Uterus (tissue), 4 donors: ENCODE results near the gene IDI2. TPM values are rescaled to one million over a fixed set of nuclear protein-coding genes. Genes with fewer than 3 reads are reported as not detected.

Experiments used
- DNase-seq, 2 donors: peaks; one replicate each; pipeline ENCODE4 v3.0.0-alpha.2; 2019 to 2020
- H3K27ac ChIP-seq, 2 donors: fragments of 200-600 bp; sonication (generic); 1 replicate in 1 of 2; 2 replicates in 1 of 2; pipeline ENCODE4 v1.5.1; 2016 to 2018
- H3K27me3 ChIP-seq, 2 donors: fragments of 200-600 bp; sonication (generic); one replicate each; pipeline ENCODE4 v1.5.1; 2018 to 2019; ENCODE audit warnings: control low read depth in 1 of 2
- H3K36me3 ChIP-seq, 2 donors: fragments of 200-600 bp; sonication (generic); one replicate each; pipeline ENCODE4 v1.5.1; 2019; ENCODE audit warnings: control low read depth in 1 of 2
- H3K4me1 ChIP-seq, 2 donors: fragments of 200-600 bp; sonication (generic); one replicate each; pipeline ENCODE4 v1.5.1; 2018 to 2019; ENCODE audit warnings: control low read depth in 1 of 2
- H3K4me3 ChIP-seq, 2 donors: fragments of 200-600 bp; sonication (generic); 1 replicate in 1 of 2; 2 replicates in 1 of 2; pipeline ENCODE4 v1.5.1; 2018 to 2019; ENCODE audit warnings: mild to moderate bottlenecking in 1 of 2
- H3K9me3 ChIP-seq, 2 donors: fragments of 200-600 bp; sonication (generic); one replicate each; pipeline ENCODE4 v1.5.1; 2019; ENCODE audit warnings: control low read depth in 1 of 2
- POLR2A ChIP-seq, 2 donors: fragments of 450-650 bp; IDR thresholded peaks; one replicate each; pipeline ENCODE4 v1.6.1; 2016; ENCODE audit warnings: antibody characterized with exemption in 2 of 2, mild to moderate bottlenecking in 1 of 2, moderate library complexity in 1 of 2
- intact Hi-C: fragments of 100-400 bp; cut with DNase I; formaldehyde crosslinking; loops from one replicate; pipeline ENCODE4 v1.15.1; 2023; ENCODE audit warnings: low total_unique reads
- total RNA-seq, 4 donors: library from RNA; depleted of rRNA in 3 of 4; stranded (reverse); fragments of >200 nt in 3 of 4; gene quantifications; one replicate each; pipeline versions ENCODE4 v1.1.0 to v1.2.4, GENCODE V29; 2014 to 2023
- TF ChIP-seq, protein P1 (sequence below), 4 experiments: fragments of 200-600 bp in 2 of 4; fragments of 450-650 bp in 2 of 4; sonication (generic) in 2 of 4; IDR thresholded peaks; one replicate each; pipeline ENCODE4 v1.5.1; 2016 to 2019; ENCODE audit warnings: antibody characterized with exemption in 4 of 4, mild to moderate bottlenecking in 2 of 4, moderate library complexity in 1 of 4
- donor health status: DM: yes; HTN: yes; CAD: no.

Gene IDI2
- total RNA-seq, 4 donors from 2014 or later: not detected

DNA sequence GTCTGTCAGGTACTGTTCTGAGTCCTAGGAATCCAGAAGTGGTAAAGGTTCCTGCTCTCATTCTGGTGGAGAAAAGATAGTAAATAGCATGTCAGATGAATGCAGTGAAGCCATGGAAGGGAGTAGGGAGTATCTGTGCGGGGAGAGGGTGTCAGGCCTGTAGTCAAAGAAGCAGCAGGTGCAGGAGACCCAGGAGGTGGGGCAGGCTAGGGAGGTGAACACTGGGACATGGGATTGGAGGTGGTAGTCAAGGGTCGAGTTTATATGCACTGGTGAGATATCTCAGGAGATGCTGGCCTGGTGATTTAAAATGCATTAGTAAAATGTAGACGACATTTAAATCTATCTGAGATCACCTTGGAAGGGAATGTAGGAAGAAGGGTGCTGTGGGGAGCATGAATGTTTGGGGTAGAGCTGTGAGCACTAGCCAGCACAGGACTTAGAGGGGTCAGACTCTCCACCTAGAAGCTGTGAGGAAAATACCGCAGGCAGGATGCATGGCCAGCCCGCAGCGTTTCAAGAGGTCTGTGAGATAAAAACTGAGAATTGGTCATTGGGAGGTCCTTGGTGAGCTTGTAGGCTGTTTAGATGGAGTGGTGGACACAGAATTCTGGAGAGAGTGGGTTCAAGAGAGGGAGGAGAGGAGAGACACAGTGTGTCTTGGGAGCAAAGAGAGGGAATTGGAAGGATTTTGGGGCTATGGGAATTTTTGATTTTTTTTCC, 30.7 kb downstream of the IDI2 start:
- H3K4me3 ChIP-seq: no peak overlapping the region
- no peak for TF ChIP-seq POLR2A (IDR thresholded peaks at IDR 0.05)
- TF ChIP-seq, protein P1, sequence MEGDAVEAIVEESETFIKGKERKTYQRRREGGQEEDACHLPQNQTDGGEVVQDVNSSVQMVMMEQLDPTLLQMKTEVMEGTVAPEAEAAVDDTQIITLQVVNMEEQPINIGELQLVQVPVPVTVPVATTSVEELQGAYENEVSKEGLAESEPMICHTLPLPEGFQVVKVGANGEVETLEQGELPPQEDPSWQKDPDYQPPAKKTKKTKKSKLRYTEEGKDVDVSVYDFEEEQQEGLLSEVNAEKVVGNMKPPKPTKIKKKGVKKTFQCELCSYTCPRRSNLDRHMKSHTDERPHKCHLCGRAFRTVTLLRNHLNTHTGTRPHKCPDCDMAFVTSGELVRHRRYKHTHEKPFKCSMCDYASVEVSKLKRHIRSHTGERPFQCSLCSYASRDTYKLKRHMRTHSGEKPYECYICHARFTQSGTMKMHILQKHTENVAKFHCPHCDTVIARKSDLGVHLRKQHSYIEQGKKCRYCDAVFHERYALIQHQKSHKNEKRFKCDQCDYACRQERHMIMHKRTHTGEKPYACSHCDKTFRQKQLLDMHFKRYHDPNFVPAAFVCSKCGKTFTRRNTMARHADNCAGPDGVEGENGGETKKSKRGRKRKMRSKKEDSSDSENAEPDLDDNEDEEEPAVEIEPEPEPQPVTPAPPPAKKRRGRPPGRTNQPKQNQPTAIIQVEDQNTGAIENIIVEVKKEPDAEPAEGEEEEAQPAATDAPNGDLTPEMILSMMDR (IDR thresholded peaks at IDR 0.05): no peak
- H3K9me3 ChIP-seq: no peaks in the 10 kb centered on the region
- no peak for DNase-seq
- H3K27ac ChIP-seq: no peak overlapping the region
- H3K36me3 ChIP-seq: no peaks in the 10 kb centered on the region
- intact Hi-C loops: no loop called here
- no peaks in the 10 kb centered on the region for H3K27me3 ChIP-seq
- no peaks in the 10 kb centered on the region for H3K4me1 ChIP-seq

DNA sequence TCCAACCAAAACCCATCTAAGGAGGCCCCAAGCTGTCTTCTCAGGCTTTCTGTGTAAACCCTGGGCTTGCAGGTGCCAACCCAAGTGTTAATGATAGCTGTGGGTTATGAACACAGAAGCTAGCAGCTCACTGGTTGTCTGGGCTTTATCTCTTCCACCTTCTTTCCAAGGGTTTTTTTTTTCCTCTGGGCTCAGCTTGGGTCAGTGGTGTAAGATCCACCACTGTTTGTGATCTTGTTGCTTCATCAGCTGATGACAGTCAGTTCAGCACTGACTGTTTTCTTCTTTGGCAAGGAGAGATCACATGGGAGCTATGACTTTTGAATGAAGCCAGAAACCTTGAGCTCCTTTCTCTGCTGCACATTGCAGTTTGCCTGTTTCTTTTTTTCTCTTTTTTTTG, 32.8 kb downstream of the IDI2 start:
- Histone ChIP-seq H3K4me1 (peaks cover 0 to 9% of the 10 kb centered on the region in 2 donors), H3K27ac (no peak overlapping the region), H3K36me3 (no peaks in the 10 kb centered on the region), H3K9me3 (no peaks in the 10 kb centered on the region), H3K4me3 (no peak overlapping the region), H3K27me3 (no peaks in the 10 kb centered on the region)
- TF ChIP-seq POLR2A (IDR thresholded peaks at IDR 0.05): no peak
- TF ChIP-seq, protein P1 (IDR thresholded peaks at IDR 0.05): no peak
- intact Hi-C loops: no loop called here
- no peak for DNase-seq

DNA sequence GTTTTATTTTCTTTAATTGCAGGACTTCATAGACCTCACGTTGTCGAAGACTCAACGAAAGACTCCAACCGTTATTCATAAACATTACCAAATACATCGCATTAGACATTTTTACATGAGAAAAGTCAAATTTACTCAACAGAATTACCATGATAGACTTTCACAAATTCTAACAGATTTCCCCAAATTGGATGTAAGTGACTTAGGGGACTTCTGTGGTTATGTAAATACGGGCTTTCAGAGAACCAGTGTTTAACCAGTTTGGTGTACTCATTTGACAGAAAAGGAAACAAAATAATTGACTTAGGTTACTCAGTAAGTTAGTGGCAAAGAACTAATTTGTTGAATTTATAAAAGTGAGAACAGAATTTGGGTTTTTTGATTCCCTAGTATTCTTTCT, 33.2 kb downstream of the IDI2 start:
- no peaks in the 10 kb centered on the region for H3K27me3 ChIP-seq
- no peaks in the 10 kb centered on the region for H3K9me3 ChIP-seq
- H3K36me3 ChIP-seq: no peaks in the 10 kb centered on the region
- peaks cover 0 to 10% of the 10 kb centered on the region in 2 donors for H3K4me1 ChIP-seq
- TF ChIP-seq POLR2A (IDR thresholded peaks at IDR 0.05): no peak
- TF ChIP-seq, protein P1 (IDR thresholded peaks at IDR 0.05): no peak
- intact Hi-C loops: no loop called here
- H3K27ac ChIP-seq: no peak overlapping the region
- no peak overlapping the region for H3K4me3 ChIP-seq
- no peak for DNase-seq

DNA sequence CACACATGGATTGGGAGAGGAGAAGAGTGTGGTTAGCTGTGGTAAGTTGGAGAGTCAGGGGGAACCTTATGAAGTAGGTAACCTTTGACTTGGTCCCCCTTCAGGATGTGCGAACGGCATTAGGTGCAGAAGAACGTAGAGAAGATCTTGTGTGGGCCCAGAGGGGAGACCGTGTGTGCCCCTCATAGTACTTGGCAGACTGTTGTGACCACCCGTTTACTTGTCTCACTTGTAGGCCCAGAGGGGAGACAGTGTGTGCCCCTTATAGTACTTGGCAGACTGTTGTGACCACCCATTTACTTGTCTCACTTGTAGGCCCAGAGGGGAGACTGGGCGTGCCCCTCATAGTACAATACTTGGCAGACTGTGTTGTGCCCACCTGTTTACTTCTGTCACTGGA, 34.9 kb downstream of the IDI2 start:
- Histone ChIP-seq H3K27ac (no peak overlapping the region), H3K27me3 (no peaks in the 10 kb centered on the region), H3K4me1 (peaks cover 4 to 13% of the 10 kb centered on the region in 2 donors), H3K4me3 (no peak overlapping the region), H3K36me3 (no peaks in the 10 kb centered on the region), H3K9me3 (no peaks in the 10 kb centered on the region)
- intact Hi-C loops: no loop called here
- TF ChIP-seq, protein P1 (IDR thresholded peaks at IDR 0.05): no peak
- no peak for TF ChIP-seq POLR2A (IDR thresholded peaks at IDR 0.05)
- DNase-seq: no peak

DNA sequence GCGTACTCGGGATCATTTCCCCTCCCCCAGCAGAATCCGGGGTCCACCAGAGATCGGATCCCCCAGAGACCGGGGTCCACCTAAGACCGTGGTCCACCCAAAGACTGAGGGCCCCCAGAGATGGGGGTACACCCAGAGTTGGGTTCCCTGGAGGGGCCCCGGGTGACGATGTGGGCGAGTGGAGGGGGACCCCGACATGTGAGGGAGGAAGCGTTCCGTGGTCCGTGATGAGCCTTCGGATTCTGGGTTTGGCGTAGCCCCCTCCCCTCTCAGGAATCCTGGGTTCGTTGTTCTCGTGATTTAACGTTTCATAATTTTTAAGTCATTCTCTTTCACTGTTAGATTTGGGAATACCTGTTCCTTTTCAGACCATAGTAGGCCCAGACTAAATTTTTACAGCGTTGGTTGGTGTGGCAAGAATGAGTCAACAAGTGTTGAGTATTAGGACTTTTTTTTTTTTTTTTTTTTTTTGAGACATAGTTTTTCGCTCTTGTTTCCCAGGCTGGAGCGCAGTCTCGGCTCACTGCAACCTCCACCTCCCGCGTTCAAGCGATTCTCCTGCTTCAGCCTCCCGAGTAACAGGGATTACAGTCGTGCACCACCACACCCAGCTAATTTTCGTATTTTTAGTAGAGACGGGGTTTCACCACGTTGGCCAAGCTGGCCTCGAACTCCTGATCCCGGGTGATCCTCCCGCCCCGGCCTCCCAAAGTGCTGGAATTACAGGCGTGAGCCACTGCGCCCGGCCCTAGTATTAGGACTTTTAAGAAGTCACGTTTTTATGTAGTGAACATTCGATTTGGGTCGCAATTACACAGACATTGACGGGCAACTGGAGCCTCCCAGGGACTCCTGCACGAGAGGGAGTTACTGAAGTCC, 36.8 kb downstream of the IDI2 start:
- no peak for DNase-seq

More for the DNA sequence above, 36.8 kb downstream of the IDI2 start:
- TF ChIP-seq, protein P1 (IDR thresholded peaks at IDR 0.05): no peak
- no peak for TF ChIP-seq POLR2A (IDR thresholded peaks at IDR 0.05)
- Histone ChIP-seq H3K4me3 (peak overlapping the region; percentile 78 to 97), H3K9me3 (no peaks in the 10 kb centered on the region), H3K36me3 (no peaks in the 10 kb centered on the region), H3K4me1 (peaks cover 4 to 13% of the 10 kb centered on the region in 2 donors), H3K27ac (peak overlapping the region; percentile 84 to 90), H3K27me3 (no peaks in the 10 kb centered on the region)
- intact Hi-C loops: loop anchor here (10.0 kb wide), 1 partner anchor 66 kb away; the partner anchor contains the start of gene WDR37
